ENCODE data around the gene ZNF469. TPM values are rescaled to one million over a fixed set of nuclear protein-coding genes. Genes with fewer than 3 reads are reported as not detected.

Gene ZNF469
- polyA plus RNA-seq, 1 donor from 2014 or later, result not detected

DNA sequence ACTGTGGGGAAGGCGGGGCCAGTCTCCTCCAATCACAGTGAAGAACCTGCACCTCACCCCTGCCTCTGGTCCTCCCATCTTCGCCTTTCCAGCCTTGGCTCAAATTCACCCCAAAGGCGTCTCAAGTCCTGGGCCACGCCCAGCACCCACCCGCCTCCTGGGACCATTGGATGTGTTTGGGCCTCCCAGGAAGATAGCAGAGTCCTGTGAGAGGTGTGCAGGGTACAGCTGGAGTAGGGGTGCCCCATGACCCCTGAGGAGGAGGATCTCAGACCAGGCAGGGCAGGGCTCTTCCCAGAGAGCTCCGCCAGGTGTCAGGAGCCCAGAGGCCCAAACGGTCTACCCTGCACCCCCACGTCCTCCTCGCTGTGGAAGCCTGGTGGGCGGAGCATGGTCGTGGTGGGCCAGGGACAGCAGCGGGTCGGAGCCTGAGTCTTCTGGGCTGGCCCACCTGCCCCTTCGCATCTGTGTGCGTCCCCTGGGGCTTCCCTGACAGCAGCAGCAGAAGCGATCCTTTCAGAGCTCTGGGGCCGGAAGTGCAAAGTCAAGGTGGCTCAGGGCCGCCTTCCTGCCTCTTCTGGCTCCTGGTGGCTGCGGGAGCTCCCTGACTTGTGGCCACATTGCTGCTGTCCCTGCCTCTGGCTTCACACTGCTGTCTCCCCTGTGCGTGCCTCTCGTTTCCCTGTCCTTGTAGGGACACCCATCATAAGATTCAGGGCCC lies 34.9 kb upstream of the ZNF469 start:
- TF ChIP-seq, protein P1, sequence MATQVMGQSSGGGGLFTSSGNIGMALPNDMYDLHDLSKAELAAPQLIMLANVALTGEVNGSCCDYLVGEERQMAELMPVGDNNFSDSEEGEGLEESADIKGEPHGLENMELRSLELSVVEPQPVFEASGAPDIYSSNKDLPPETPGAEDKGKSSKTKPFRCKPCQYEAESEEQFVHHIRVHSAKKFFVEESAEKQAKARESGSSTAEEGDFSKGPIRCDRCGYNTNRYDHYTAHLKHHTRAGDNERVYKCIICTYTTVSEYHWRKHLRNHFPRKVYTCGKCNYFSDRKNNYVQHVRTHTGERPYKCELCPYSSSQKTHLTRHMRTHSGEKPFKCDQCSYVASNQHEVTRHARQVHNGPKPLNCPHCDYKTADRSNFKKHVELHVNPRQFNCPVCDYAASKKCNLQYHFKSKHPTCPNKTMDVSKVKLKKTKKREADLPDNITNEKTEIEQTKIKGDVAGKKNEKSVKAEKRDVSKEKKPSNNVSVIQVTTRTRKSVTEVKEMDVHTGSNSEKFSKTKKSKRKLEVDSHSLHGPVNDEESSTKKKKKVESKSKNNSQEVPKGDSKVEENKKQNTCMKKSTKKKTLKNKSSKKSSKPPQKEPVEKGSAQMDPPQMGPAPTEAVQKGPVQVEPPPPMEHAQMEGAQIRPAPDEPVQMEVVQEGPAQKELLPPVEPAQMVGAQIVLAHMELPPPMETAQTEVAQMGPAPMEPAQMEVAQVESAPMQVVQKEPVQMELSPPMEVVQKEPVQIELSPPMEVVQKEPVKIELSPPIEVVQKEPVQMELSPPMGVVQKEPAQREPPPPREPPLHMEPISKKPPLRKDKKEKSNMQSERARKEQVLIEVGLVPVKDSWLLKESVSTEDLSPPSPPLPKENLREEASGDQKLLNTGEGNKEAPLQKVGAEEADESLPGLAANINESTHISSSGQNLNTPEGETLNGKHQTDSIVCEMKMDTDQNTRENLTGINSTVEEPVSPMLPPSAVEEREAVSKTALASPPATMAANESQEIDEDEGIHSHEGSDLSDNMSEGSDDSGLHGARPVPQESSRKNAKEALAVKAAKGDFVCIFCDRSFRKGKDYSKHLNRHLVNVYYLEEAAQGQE (IDR thresholded peaks at IDR 0.05; ENCODE audit: borderline replicate concordance), result no peak
- no peak for TF ChIP-seq EP300 (conservative IDR thresholded peaks at IDR 0.05; ENCODE audit: poor library complexity, severe bottlenecking)
- TF ChIP-seq, protein P2, sequence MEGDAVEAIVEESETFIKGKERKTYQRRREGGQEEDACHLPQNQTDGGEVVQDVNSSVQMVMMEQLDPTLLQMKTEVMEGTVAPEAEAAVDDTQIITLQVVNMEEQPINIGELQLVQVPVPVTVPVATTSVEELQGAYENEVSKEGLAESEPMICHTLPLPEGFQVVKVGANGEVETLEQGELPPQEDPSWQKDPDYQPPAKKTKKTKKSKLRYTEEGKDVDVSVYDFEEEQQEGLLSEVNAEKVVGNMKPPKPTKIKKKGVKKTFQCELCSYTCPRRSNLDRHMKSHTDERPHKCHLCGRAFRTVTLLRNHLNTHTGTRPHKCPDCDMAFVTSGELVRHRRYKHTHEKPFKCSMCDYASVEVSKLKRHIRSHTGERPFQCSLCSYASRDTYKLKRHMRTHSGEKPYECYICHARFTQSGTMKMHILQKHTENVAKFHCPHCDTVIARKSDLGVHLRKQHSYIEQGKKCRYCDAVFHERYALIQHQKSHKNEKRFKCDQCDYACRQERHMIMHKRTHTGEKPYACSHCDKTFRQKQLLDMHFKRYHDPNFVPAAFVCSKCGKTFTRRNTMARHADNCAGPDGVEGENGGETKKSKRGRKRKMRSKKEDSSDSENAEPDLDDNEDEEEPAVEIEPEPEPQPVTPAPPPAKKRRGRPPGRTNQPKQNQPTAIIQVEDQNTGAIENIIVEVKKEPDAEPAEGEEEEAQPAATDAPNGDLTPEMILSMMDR (IDR thresholded peaks at IDR 0.05; ENCODE audit: poor library complexity, severe bottlenecking), result no peak
- TF ChIP-seq TAF1 (IDR thresholded peaks at IDR 0.05; ENCODE audit: low read depth), result no peak
- TF ChIP-seq MXI1 (conservative IDR thresholded peaks at IDR 0.05; ENCODE audit: poor library complexity, severe bottlenecking), result no peak
- no peak for TF ChIP-seq POLR2AphosphoS5 (IDR thresholded peaks at IDR 0.05)
- TF ChIP-seq RAD21 (conservative IDR thresholded peaks at IDR 0.05), result no peak
- TF ChIP-seq EZH2 (IDR thresholded peaks at IDR 0.05; ENCODE audit: borderline replicate concordance, insufficient read depth, low read length, poor library complexity, severe bottlenecking), result no peak
- no peak for TF ChIP-seq SMC3 (conservative IDR thresholded peaks at IDR 0.05; ENCODE audit: poor library complexity)
- Histone ChIP-seq H3K4me2 (ENCODE audit: low read length) (no peak overlapping the region), H3K9me3 (ENCODE audit: low read length) (no peaks in the 10 kb centered on the region), H4K20me1 (ENCODE audit: insufficient read depth) (no peaks in the 10 kb centered on the region), H3K9me2 (ENCODE audit: insufficient read depth, low read length) (no peaks in the 10 kb centered on the region), H3K27ac (ENCODE audit: low read length) (no peak overlapping the region), H2AFZ (ENCODE audit: low read depth, low read length) (no peak overlapping the region), H3F3A (ENCODE audit: insufficient read depth, low read length, poor library complexity, severe bottlenecking) (no peaks in the 10 kb centered on the region), H3K27me3 (ENCODE audit: insufficient read depth, low read depth, low read length) (no peaks in the 10 kb centered on the region), H3K36me3 (ENCODE audit: insufficient read depth, low read length) (no peaks in the 10 kb centered on the region), H3K4me3 (ENCODE audit: low read length) (no peak overlapping the region), H3K79me2 (replicated peaks; ENCODE audit: insufficient read depth, low read length) (no peaks in the 10 kb centered on the region), H3K9ac (ENCODE audit: low read length) (no peak overlapping the region)

DNA sequence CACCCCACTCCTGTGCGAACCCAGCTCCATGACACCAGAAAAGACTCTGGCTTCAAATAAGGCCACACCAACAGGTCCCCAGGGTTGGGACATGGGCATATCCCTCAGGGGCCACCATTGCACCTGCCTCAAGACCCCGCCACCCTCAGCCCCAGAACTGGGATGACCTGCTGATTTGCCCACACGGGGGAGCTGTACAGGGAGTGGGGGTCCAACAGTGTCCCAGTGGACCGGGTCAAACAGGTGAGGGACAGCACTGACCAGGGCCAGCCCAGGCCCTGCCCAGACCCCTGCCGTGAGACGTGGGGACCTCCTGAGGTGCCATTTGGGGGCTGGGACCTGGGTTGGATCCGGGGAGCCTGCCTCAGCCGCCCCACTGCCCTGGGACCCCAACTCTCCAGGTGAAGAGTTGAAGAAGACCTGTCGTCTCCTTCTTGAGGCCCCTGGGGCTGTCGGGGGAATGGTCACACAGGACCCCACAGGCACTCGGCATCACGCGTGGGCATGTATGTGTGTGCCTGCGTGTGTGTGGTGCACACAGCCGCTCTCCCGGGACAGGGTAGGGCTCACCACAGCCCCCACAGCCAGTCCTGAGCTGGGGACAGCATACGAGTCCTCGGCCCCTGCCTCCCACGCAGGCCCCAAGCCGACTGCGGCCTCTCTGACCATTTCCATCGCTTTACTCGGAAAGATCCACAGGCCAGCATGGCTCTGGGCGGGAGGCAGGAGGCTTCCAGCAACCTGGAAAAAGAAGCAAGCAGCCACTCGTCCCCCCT lies 34.2 kb upstream of the ZNF469 start:
- Histone ChIP-seq H3K27me3 (ENCODE audit: insufficient read depth, low read depth, low read length) (no peaks in the 10 kb centered on the region), H3K36me3 (ENCODE audit: insufficient read depth, low read length) (no peaks in the 10 kb centered on the region), H3K27ac (ENCODE audit: low read length) (no peak overlapping the region), H3K4me3 (ENCODE audit: low read length) (no peak overlapping the region), H2AFZ (ENCODE audit: low read depth, low read length) (no peak overlapping the region), H3K9me3 (ENCODE audit: low read length) (no peaks in the 10 kb centered on the region), H3K9ac (ENCODE audit: low read length) (no peak overlapping the region), H3F3A (ENCODE audit: insufficient read depth, low read length, poor library complexity, severe bottlenecking) (no peaks in the 10 kb centered on the region), H3K9me2 (ENCODE audit: insufficient read depth, low read length) (no peaks in the 10 kb centered on the region), H3K79me2 (replicated peaks; ENCODE audit: insufficient read depth, low read length) (no peaks in the 10 kb centered on the region), H4K20me1 (ENCODE audit: insufficient read depth) (no peaks in the 10 kb centered on the region), H3K4me2 (ENCODE audit: low read length) (no peak overlapping the region)
- TF ChIP-seq TAF1 (IDR thresholded peaks at IDR 0.05; ENCODE audit: low read depth) (no peak), RAD21 (conservative IDR thresholded peaks at IDR 0.05) (no peak), EZH2 (IDR thresholded peaks at IDR 0.05; ENCODE audit: borderline replicate concordance, insufficient read depth, low read length, poor library complexity, severe bottlenecking) (no peak), MXI1 (conservative IDR thresholded peaks at IDR 0.05; ENCODE audit: poor library complexity, severe bottlenecking) (no peak), EP300 (conservative IDR thresholded peaks at IDR 0.05; ENCODE audit: poor library complexity, severe bottlenecking) (no peak), POLR2AphosphoS5 (IDR thresholded peaks at IDR 0.05) (no peak), SMC3 (conservative IDR thresholded peaks at IDR 0.05; ENCODE audit: poor library complexity) (no peak)
- TF ChIP-seq, protein P2 (IDR thresholded peaks at IDR 0.05; ENCODE audit: poor library complexity, severe bottlenecking), result no peak
- TF ChIP-seq, protein P1 (IDR thresholded peaks at IDR 0.05; ENCODE audit: borderline replicate concordance), result no peak

All from neural cell (in vitro differentiated cells).